HG02678 (cell line): ENCODE results near the gene PIGV.
"Not testable (repeated sequence)": the region's sequence is repeated elsewhere in the genome, so short reads cannot be mapped to it uniquely, and the experiment has no call there.

Experiments
- ATAC-seq: cut with Tn5 transposase; IDR thresholded peaks from one replicate; pipeline ENCODE4 v1.9.1; 2021; ENCODE audit warnings: mild to moderate bottlenecking, moderate library complexity; ENCODE audit not compliant: unreplicated experiment

Gene PIGV

DNA sequence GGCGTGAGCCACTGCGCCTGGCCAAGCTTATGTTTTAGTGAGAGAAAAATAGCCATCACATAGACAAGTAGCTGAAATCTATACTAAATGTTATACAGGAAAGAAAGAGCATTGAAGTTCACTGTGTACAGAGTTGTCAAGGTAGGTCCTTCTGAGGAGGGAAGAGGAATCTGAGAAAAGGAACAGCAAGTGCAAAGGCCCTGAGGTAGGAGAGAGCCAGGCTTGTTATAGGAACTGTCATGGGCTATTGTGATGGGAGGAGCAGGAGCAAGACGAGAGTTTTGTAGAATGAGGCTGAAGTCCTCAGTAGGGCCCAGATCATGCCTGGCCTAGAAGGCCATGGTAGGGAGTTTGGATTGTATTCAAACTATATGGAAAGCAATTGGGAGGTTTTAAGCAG is 43.3 kb downstream of the PIGV start:
- no peak for ATAC-seq

- no peak for ATAC-seq
Observed at GRCh38 chr1:26831546-26832248, 43.9 kb downstream of the PIGV start.

- ATAC-seq = no peak
Observed at GRCh38 chr1:26832249-26832960, 44.7 kb downstream of the PIGV start.

DNA sequence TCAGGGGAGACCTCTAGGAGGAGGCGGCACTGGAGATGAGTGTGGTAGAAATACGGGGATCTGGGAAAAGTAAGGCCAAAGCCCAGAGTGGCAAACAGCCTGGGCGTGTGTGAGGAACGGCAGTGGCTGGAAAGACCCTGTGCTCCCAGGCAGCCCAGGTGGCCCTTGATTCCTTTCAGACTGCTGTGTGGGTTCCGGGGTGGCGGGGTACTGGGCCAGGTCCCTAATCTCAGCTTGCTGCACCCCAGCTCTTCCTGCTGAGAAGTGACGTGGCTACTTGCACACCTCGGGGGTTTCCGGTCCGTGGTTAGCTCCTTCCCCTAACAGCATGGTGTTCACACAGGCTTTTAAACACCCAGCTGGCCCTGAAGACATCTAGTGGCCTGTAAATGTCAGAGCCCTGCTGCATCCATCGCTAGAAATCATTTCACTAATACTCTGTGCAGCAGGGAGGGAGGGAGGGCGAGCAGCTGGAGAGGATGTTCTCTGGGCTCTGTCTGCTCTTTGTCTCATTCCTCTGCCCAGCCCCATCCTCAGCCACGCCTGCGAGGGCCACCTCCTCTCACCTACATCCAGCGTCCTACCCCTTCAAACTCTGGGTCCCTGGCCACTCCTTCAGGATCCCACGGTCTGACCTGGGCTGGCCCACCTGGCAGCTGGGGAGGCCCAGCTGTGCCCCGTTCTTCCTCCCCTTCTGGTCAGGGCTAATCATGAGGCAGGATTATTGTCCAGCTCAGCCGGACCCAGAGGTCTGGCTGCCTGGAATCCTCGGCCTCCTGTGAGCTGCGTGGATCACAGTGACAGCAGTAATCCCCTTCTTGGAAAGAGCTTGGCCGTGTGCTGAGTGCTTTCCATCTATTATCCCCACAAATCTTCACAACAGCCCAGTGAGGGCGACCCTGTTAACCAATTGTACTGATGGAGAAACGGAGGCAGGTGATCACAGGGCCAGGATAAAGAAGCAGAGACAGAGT is 46.0 kb downstream of the PIGV start:
- ATAC-seq = peak; percentile 84

GRCh38 chr1:26837665-26838064 is 49.9 kb downstream of the PIGV start:
- not testable (repeated sequence) for ATAC-seq

GRCh38 chr1:26838474-26839338 is 51.0 kb downstream of the PIGV start:
- ATAC-seq = peak; percentile 93

DNA sequence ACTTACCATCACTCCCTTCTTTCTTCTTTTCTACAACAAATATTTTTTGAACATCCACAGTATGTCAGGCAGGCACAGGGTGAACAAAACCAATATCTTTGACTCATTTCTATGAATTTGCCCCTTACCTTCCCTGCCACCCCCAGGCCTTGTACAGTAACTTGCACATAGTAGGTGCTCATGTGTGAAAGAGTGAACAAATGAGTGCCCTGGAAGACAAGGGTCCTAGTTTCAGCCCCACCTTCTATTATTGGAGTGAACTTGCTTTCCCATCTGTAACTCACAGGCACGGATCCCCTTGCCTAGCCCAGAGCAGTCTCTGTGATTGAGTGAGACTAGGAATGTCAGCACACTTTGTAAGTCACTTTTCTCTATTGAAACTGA is 51.6 kb downstream of the PIGV start:
- ATAC-seq = peak; percentile 13

GRCh38 chr1:26839779-26840178 is 52.0 kb downstream of the PIGV start:
- no peak for ATAC-seq

- no peak for ATAC-seq
Observed at GRCh38 chr1:26844424-26845196, 56.9 kb downstream of the PIGV start.

DNA sequence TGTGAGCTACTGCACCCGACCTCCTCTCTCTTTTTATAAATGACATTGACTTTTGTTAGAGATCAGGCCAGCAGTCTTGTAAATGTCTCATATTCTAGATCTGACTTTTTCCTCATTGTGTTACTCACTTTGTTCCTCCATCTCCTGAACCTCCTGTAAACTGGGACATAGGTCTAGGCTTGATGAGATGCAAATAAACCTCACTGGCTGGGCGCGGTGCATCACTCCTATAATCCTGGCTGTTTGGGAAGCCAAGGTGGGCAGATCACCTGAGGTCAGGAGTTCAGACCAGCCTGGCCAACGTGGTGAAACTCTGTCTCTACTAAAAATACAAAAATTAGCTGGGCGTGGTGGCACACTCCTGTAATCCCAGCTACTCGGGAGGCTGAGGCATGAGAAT is 60.1 kb downstream of the PIGV start:
- not testable (repeated sequence) for ATAC-seq
